K562 (cell line): Measurements from ENCODE around the gene VENTX. TPM values are rescaled to one million over a fixed set of nuclear protein-coding genes. Genes with fewer than 3 reads are reported as not detected.

Source experiments
- ATAC-seq: fragments of 200-7000 bp; cut with Tn5 transposase; 3 replicates; pipeline ENCODE4 v1.9.1; 2020; ENCODE audit warnings: moderate library complexity
- BruUV-seq: library from RNA; stranded (reverse); fragments of 400-500 nt; replicated peaks from 2 replicates; lab custom pipeline; 2021; lab: Mats Ljungman, UMichigan
- CTCF ChIA-PET: fragments of 300-600 bp; formaldehyde crosslinking; extraction: SDS; loops from one replicate; lab custom pipeline; 2021; ENCODE audit warnings: low intra/inter-chr PET ratio; lab: Yijun Ruan, JAX
- POLR2A ChIA-PET: fragments of 300-600, 350-650 bp; sonication (Branson Sonifier 250); formaldehyde crosslinking; extraction: SDS; loops from one replicate; lab custom pipeline; 2021; ENCODE audit warnings: antibody characterized with exemption, inconsistent platforms; lab: Yijun Ruan, JAX
- DNase-seq, 4 experiments: peaks; one replicate each; pipeline versions ENCODE4 v3.0.0 to v3.0.0-alpha.2; 2011 to 2018; ENCODE audit warnings: low spot score in 3 of 4, mixed read lengths in 3 of 4; ENCODE audit errors: extremely low read depth in 1 of 4
- FAIRE-seq: peaks from 2 replicates; lab custom pipeline; 2011; peaks lifted over from hg19 to GRCh38; lab: Jason Lieb, UNC
- H2AFZ ChIP-seq: 2 replicates; pipeline ENCODE4 v1.6.0; 2011; ENCODE audit warnings: low read depth, low read length, control low read depth, inconsistent platforms
- H3K27ac ChIP-seq: fragments of 200-600 bp; 3 replicates; pipeline ENCODE4 v1.8.0; 2011; ENCODE audit warnings: low read depth, mild to moderate bottlenecking, control low read depth, inconsistent platforms, low read length, moderate library complexity, mixed read lengths; ENCODE audit errors: extremely low read depth
- H3K27me3 ChIP-seq, 2 experiments: fragments of 300-600 bp in 1 of 2; 2 replicates in 1 of 2; 3 replicates in 1 of 2; pipeline versions ENCODE4 v1.6.0 to v1.8.0; 2011; ENCODE audit warnings: inconsistent platforms in 2 of 2, low read length in 2 of 2, mild to moderate bottlenecking in 1 of 2, mixed read lengths in 1 of 2, moderate library complexity in 1 of 2; ENCODE audit not compliant: control insufficient read depth in 2 of 2, insufficient read depth in 2 of 2
- H3K36me3 ChIP-seq: fragments of 300-600 bp; 3 replicates; pipeline ENCODE4 v1.8.0; 2011; ENCODE audit warnings: mild to moderate bottlenecking, low read length, inconsistent platforms; ENCODE audit not compliant: control insufficient read depth, insufficient read depth
- H3K4me1 ChIP-seq, 2 experiments: fragments of 200-600 bp in 1 of 2; replicated peaks in 1 of 2; 2 replicates in 1 of 2; 3 replicates in 1 of 2; pipeline versions ENCODE4 v1.5.1 to v1.8.0; 2011; ENCODE audit warnings: inconsistent platforms in 2 of 2, low read length in 2 of 2, mild to moderate bottlenecking in 1 of 2, mixed read lengths in 1 of 2, moderate library complexity in 1 of 2; ENCODE audit not compliant: control insufficient read depth in 2 of 2, insufficient read depth in 2 of 2
- H3K4me2 ChIP-seq: 2 replicates; pipeline ENCODE4 v1.6.1; 2011; ENCODE audit warnings: low read length, control low read depth, inconsistent platforms, mixed read lengths; ENCODE audit not compliant: insufficient read depth
- H3K4me3 ChIP-seq: fragments of 200-600 bp; sonication (generic), shearing (Covaris generic); 2 replicates; pipeline ENCODE4 v1.5.1; 2016; ENCODE audit warnings: control low read depth, inconsistent platforms
- H3K79me2 ChIP-seq: fragments of 200-600 bp; 3 replicates; pipeline ENCODE4 v1.8.0; 2011; ENCODE audit warnings: low read length, inconsistent platforms; ENCODE audit not compliant: control insufficient read depth, insufficient read depth
- H3K9ac ChIP-seq, 2 experiments: 2 replicates each; pipeline versions ENCODE4 v1.6.0 to v1.6.1; 2011; ENCODE audit warnings: low read depth in 2 of 2, low read length in 2 of 2, control low read depth in 1 of 2, inconsistent platforms in 1 of 2, mild to moderate bottlenecking in 1 of 2, mixed read lengths in 1 of 2; ENCODE audit not compliant: insufficient read depth in 1 of 2
- H3K9me1 ChIP-seq: one replicate; pipeline ENCODE4 v1.6.0; 2011; ENCODE audit warnings: inconsistent platforms, mild to moderate bottlenecking, low read length, moderate library complexity; ENCODE audit not compliant: control insufficient read depth, insufficient read depth
- H3K9me3 ChIP-seq: replicated peaks from 2 replicates; pipeline ENCODE4 v1.5.1; 2011; ENCODE audit warnings: low read depth, low read length, inconsistent platforms; ENCODE audit not compliant: control insufficient read depth, insufficient read depth
- H4K20me1 ChIP-seq: replicated peaks from 2 replicates; pipeline ENCODE4 v1.6.1; 2011; ENCODE audit warnings: low read length, inconsistent platforms, mixed read lengths; ENCODE audit not compliant: control insufficient read depth, insufficient read depth
- CCNT2 ChIP-seq: IDR thresholded peaks from 2 replicates; pipeline ENCODE4 v1.6.1; 2011; ENCODE audit warnings: borderline replicate concordance, low read depth, mild to moderate bottlenecking, moderate library complexity, mixed read lengths, low read length; ENCODE audit not compliant: insufficient read length; ENCODE audit errors: extremely low read depth
- CREB1 ChIP-seq, 2 experiments: sonication (generic) in 1 of 2; formaldehyde crosslinking in 1 of 2; IDR thresholded peaks; 2 replicates each; pipeline versions ENCODE4 v1.6.1 to v1.8.0; 2012 to 2022; ENCODE audit warnings: inconsistent platforms in 1 of 2, mild to moderate bottlenecking in 1 of 2, missing genetic modification reagents in 1 of 2, moderate library complexity in 1 of 2
- CSDE1 ChIP-seq, 2 experiments: fragments of 450-650 bp; IDR thresholded peaks; 2 replicates each; pipeline ENCODE4 v1.6.1; 2016; ENCODE audit warnings: mild to moderate bottlenecking in 1 of 2
- ETV5 ChIP-seq: sonication (generic); formaldehyde crosslinking; IDR thresholded peaks from 2 replicates; pipeline ENCODE4 v1.4.0; 2020; ENCODE audit warnings: low read depth, mild to moderate bottlenecking, missing genetic modification reagents
- FOXA3 ChIP-seq, 2 experiments: fragments of 450-650 bp in 1 of 2; sonication (generic) in 1 of 2; formaldehyde crosslinking; IDR thresholded peaks in 1 of 2; conservative IDR thresholded peaks in 1 of 2; 2 replicates each; pipeline versions ENCODE4 v1.4.0 to v1.8.0; 2020 to 2022; ENCODE audit warnings: mild to moderate bottlenecking in 2 of 2, missing genetic modification reagents in 1 of 2
- KAT8 ChIP-seq: fragments of 450-650 bp; IDR thresholded peaks from 2 replicates; pipeline ENCODE4 v1.6.1; 2016; ENCODE audit warnings: low read depth, mild to moderate bottlenecking
- WGBS: fragments of 100-300 bp; shearing (Covaris generic); methylation state at CpG from one replicate; pipeline ENCODE4 v1.1.6; 2016; ENCODE audit warnings: low coverage, mixed read lengths; ENCODE audit not compliant: insufficient coverage; ENCODE audit errors: missing lambda C conversion rate; 5-methylcytosine and 5-hydroxymethylcytosine counted together
- in situ Hi-C: fragments of 300-500 bp; cut with MboI; formaldehyde crosslinking; loops from 4 replicates; pipeline ENCODE4 v1.15.0; 2018; ENCODE audit warnings: inconsistent platforms, mixed read lengths
- intact Hi-C: fragments of 100-400 bp; cut with micrococcal nuclease; formaldehyde crosslinking; loops from 2 replicates; pipeline ENCODE4 v1.14.2; 2022
- polyA plus RNA-seq, 8 experiments: library from polyadenylated mRNA; depleted of rRNA in 4 of 8; stranded (reverse) in 5 of 8; unstranded in 3 of 8; fragments of >200 nt; fragmentation: Nextera tagmentation in 2 of 8; fragmentation: Illumina TruSeq in 1 of 8; extraction: Ambion mirVana in 2 of 8; extraction: Trizol in 1 of 8; gene quantifications; 2 replicates each; pipeline versions ENCODE4 v1.2.1 to v1.2.3, GENCODE V29; 2011 to 2014; ENCODE audit warnings: inconsistent platforms in 1 of 8, missing spikeins in 1 of 8
- total RNA-seq, 7 experiments: library from RNA; depleted of rRNA in 6 of 7; stranded (reverse); fragments of >200 nt in 6 of 7; fragmentation: Illumina TruSeq in 2 of 7; extraction: Trizol in 2 of 7; gene quantifications; 2 replicates each; pipeline versions ENCODE4 v1.2.1 to v1.2.3, GENCODE V29; 2011 to 2021; ENCODE audit warnings: low replicate concordance in 1 of 7
- TF ChIP-seq, protein P1 (sequence below): fragments of 450-650 bp; formaldehyde crosslinking; IDR thresholded peaks from 2 replicates; pipeline ENCODE4 v1.4.0; 2020; ENCODE audit warnings: mild to moderate bottlenecking, moderate library complexity

Gene VENTX
- total and polyA plus RNA-seq, 9 of the 15 experiments (the other 6 are each of a cell fraction or from before 2014, with no cell fraction given), result 0.07 to 0.70 (median 0.20) TPM; not detected in 1

GRCh38 chr10:133263674-133264073, 26.0 kb downstream of the VENTX start:
- Histone ChIP-seq H3K4me2 (no peak overlapping the region), H4K20me1 (no peaks in the 10 kb centered on the region), H3K4me3 (no peak overlapping the region)
- 86% methylated on average over 2 of the region's 10 CpGs for WGBS
- BruUV-seq, result no TSS peak
- no peak for FAIRE-seq
- in situ Hi-C loops, result no loop called here
- TF ChIP-seq KAT8 (no peak), CSDE1 (IDR thresholded peaks at IDR 0.05) (no peak), FOXA3 (CRISPR knock-in tag; conservative IDR thresholded peaks at IDR 0.05 in 1 of 2, IDR thresholded peaks at IDR 0.05 in 1 of 2) (no peak), CREB1 (IDR thresholded peaks at IDR 0.05) (no peak), CREB1 (CRISPR knock-in tag; IDR thresholded peaks at IDR 0.05) (no peak), CCNT2 (no peak), ETV5 (no peak)
- TF ChIP-seq, protein P1, sequence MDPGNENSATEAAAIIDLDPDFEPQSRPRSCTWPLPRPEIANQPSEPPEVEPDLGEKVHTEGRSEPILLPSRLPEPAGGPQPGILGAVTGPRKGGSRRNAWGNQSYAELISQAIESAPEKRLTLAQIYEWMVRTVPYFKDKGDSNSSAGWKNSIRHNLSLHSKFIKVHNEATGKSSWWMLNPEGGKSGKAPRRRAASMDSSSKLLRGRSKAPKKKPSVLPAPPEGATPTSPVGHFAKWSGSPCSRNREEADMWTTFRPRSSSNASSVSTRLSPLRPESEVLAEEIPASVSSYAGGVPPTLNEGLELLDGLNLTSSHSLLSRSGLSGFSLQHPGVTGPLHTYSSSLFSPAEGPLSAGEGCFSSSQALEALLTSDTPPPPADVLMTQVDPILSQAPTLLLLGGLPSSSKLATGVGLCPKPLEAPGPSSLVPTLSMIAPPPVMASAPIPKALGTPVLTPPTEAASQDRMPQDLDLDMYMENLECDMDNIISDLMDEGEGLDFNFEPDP (CRISPR knock-in tag), result no peak
- TF ChIP-seq, all 486 proteins: peak for 0
- ATAC-seq (no peak), DNase-seq (no peak)
- Histone ChIP-seq H3K4me1 (peaks cover 2 to 80% of the 10 kb centered on the region in 2 experiments; a peak in 3 of 5 replicates), H2AFZ (no peak overlapping the region), H3K9ac (no peak overlapping the region), H3K36me3 (no peaks in the 10 kb centered on the region), H3K79me2 (no peaks in the 10 kb centered on the region), H3K9me3 (no peaks in the 10 kb centered on the region), H3K27me3 (no peaks in the 10 kb centered on the region), H3K27ac (no peak overlapping the region), H3K9me1 (no peaks in the 10 kb centered on the region)
- POLR2A ChIA-PET, result interaction anchor here (1.0 kb wide), 1 partner anchor 16 kb away, joined by 3 read pairs; no protein-coding TSS in a partner anchor
- intact Hi-C loops, result no loop called here
- CTCF ChIA-PET, result no interaction called here
